HL-60 (cell line): ENCODE results near the gene MPHOSPH10.

Experiments used
- POLR2AphosphoS5 ChIP-seq: IDR thresholded peaks from 2 replicates; pipeline ENCODE4 v1.6.1; 2012; ENCODE audit warnings: low read depth
- TF ChIP-seq, protein P1 (sequence below): IDR thresholded peaks from one replicate; pipeline ENCODE4 v1.5.1; 2011; ENCODE audit warnings: low read length, control low read depth, inconsistent platforms; ENCODE audit not compliant: insufficient read depth

- TF ChIP-seq, protein P1, sequence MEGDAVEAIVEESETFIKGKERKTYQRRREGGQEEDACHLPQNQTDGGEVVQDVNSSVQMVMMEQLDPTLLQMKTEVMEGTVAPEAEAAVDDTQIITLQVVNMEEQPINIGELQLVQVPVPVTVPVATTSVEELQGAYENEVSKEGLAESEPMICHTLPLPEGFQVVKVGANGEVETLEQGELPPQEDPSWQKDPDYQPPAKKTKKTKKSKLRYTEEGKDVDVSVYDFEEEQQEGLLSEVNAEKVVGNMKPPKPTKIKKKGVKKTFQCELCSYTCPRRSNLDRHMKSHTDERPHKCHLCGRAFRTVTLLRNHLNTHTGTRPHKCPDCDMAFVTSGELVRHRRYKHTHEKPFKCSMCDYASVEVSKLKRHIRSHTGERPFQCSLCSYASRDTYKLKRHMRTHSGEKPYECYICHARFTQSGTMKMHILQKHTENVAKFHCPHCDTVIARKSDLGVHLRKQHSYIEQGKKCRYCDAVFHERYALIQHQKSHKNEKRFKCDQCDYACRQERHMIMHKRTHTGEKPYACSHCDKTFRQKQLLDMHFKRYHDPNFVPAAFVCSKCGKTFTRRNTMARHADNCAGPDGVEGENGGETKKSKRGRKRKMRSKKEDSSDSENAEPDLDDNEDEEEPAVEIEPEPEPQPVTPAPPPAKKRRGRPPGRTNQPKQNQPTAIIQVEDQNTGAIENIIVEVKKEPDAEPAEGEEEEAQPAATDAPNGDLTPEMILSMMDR: no peak
- no peak for TF ChIP-seq POLR2AphosphoS5
Observed at GRCh38 chr2:71102981-71103681, 27.3 kb upstream of the MPHOSPH10 start.
